ENCODE data around the gene SNRPA.
"Not testable (repeated sequence)": the region's sequence is repeated elsewhere in the genome, so short reads cannot be mapped to it uniquely, and the experiment has no call there.

Gene SNRPA

DNA sequence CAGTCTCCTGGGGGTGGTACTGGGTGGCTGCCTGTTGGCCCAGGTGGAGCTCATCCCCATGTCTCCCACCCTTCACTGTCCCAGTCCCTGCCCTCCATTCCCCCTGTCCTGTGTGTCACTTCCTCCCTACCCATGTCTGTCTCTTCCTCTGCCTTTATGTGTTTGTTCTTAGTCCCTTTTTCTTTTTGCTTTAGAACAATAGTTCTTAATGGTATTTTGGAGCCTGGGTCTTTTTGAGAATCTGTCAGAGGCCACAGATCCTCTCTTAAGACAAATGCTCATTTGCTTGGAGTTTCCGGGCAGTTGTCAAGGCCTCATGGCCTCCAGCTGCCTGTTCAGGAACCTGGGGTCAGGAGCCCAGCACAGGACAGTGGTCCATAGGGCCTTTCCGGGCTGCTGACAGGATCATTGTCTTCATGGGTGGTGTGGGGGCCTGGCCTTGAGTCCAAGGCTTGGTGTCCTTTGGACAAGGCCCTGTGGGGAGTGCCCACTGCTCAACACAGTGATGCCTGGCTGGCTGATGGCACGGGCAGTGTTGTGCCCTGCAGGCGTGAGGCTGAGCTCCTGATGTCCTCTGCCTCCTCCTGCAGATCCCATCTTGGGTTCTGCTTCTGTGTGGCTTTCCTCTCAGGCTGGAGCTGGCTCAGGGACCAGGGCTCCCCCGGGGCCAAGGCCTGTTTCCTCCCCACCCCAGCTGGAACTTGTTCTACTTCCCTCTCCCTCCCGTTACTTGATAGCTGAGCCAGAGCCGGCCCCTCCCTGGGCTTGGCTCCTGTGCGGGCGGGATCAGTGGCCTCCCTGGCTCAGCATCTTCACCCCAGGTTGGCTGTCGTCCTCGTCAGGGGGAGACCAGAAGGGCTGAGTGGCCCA lies 51.5 kb downstream of the SNRPA start:
- peak; percentile 7 for DNase-seq

DNA sequence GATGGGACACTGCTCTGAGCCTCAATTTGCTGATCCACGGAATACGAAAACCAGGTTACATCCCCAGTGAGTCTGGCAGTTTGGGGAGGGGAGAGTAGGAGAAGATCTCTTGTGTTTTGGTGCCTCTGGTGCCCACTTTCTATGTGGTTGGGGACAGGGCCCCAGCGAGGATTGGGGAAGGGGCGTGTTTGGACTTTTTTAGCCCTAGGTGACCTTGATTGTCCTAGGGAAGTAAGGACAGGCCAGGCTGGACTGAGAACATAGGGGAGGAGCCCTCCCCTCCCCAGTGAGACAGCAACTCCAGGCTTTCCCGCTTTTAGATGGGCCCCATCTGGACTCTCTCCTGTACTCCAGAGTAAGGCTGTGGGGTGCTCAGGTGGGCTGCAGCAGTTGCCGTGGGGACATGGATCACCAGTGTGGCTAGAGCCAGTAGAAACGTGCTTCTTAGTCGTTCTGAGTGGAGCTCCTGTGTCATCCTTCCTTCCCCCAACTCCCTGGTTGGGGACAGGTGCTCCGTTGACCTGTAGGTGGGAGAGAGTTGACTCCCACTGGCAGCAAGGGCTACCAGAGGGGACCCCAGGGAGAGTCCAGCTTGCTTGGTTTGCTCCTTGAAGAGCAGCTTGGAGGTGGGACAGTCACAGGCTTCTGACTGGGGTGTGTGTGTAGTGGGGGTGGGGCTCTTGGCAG lies 52.3 kb downstream of the SNRPA start:
- no peak for DNase-seq

DNA sequence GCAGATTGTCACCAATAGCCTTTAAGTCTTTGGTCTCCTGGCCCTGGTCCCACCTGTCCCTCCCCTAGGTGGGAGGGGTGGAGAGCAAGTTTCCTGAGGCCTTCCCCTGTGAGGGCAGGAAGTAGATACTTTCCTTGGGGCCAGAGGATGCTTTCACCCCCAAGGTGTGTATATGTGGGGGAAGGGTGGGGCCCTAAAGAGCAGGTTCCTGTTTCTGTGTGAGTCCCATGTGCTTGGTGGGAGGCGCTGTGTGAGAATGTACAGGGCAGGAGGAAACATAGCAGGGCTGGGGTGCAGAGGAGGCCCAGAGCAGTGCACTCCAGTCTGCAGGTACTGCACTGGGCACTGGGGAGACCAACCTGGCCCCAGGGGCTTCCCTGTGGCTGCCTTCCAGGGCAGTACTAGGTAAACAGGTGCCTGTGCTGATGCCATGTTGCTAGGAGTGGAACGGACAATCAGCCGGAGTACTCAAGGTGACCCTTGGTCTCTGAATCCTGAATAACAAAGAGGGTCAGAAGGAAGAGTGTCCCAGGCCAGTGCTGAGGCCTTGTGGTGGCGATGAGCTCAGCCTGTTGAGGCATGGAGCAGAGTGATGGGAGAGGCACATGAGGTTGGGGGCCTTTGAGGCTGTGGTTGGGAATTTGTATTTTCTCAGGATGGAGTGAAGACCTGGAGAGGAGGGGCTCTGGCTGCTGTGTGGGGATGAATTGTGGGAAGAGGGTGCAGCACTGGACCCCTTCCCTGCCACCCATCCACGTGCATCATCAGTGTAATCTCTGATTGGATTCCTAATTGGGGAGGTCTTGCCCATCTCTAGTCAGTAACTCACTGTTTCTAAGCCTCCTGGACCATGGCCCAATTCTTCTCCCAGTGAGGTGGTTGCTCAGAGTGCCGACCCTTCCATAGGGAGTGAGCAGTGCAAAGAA lies 53.1 kb downstream of the SNRPA start:
- no peak for DNase-seq

DNA sequence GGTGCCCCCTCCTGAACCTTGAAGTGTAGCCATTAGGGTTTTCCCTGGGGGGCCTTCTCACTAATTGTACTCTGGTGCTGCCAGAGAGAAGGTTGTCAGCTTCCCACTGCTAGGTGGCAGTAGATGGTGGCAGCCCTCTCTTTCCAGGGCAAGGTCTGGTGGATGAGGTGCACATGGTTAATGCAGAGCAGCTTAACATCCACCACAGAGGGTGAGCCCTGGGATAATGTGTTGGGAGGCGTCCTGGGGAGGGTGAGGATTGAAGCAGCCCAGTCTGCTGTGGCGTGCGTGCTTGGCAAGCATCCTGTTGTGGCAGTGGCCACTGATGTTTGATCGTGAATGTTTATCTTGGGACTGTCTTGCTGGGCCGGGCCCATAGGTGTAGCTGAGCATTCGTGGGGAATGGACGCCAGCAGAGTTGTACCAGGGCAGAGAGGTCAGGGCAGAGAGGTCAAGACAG lies 53.8 kb downstream of the SNRPA start:
- no peak for DNase-seq

DNA sequence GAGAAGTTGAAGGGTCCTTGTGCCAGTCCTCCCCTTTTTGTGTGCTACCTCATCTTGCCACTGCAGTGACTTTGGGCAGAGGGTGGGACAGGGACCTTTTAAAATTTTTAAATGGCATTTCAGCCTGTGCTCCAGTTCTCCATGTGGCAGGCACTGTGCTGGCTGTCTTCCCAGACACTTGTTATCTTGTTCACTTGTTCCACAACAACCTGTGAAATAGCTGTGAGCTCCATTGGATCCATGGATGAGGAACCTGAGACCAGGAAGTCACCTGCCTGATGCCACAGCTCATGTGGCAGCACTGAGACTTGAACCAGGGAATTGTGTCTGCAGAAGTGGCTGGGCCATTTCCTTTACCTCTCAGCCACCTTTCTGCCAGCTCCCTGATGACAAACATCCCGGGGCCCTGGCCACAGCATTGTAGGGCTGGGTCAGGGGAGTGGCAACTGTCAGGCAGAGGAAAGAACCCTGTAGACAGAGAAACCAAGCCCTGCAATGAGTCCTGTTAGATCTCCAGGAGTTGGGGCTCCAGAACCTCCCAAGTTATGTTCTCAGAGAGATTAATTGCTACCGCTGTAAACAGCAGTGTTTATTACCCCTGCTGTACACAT lies 54.4 kb downstream of the SNRPA start:
- DNase-seq = no peak

DNA sequence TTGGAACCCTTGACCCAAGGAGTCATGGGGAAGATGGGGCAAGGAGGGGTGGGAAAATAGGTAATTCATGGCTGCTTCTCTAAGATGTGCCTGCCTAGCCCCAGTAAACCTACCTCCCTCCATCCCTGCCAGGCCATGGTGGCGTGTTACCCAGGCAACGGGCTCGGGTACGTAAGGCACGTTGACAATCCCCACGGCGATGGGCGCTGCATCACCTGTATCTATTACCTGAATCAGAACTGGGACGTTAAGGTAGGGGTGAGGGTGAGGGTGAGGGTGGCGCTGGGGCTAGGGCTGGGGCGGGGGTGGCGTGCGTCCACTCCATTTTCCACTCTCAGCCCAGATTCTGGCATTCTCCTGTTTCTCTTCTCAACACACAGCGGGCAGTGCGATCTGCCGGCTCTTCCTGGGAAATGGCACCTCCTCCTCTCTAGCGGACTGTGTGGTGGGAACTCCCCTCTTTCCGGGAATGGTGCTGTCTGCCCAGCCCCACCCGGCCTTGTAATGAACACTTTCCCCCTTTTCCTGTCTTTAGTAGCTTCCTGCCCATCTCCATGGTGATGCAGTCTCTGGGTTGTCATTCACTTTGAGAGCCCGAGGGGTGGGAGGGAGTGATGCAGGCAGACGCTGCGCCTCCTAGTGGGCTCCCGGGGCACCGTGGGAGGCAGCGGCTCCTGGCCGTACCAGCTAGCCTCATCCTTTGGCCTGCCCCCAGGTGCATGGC lies 55.6 kb downstream of the SNRPA start:
- DNase-seq = no peak

DNA sequence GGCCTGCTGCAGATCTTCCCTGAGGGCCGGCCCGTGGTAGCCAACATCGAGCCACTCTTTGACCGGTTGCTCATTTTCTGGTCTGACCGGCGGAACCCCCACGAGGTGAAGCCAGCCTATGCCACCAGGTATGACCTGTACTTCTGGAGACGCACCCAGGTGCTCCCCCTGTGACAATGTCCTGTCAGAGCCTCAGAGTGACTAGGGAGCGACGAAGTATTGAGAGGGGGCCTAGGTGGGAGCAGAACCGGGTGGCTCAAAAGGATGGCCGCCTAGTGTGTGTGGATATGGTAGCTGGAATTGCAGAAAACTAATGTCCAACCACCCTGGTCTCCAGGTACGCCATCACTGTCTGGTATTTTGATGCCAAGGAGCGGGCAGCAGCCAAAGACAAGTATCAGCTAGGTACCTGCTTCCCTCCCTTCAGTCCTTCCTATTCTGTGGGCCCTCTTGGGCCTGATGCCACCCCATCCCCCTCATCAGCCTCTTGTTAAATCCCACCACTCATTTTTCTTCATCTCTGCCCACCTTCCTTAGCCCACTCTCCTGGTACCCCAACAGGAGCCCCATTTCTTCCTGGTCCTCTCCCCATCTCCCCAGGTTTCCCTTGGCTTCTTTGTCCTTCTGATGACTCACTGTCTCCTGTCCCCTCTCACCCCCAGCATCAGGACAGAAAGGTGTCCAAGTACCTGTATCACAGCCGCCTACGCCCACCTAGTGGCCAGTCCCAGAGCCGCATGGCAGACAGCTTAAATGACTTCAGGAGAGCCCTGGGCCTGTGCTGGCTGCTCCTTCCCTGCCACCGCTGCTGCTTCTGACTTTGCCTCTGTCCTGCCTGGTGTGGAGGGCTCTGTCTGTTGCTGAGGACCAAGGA lies 56.4 kb downstream of the SNRPA start:
- no peak for DNase-seq

DNA sequence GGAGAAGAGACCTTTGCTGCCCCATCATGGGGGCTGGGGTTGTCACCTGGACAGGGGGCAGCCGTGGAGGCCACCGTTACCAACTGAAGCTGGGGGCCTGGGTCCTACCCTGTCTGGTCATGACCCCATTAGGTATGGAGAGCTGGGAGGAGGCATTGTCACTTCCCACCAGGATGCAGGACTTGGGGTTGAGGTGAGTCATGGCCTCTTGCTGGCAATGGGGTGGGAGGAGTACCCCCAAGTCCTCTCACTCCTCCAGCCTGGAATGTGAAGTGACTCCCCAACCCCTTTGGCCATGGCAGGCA lies 57.0 kb downstream of the SNRPA start:
- DNase-seq = no peak

DNA sequence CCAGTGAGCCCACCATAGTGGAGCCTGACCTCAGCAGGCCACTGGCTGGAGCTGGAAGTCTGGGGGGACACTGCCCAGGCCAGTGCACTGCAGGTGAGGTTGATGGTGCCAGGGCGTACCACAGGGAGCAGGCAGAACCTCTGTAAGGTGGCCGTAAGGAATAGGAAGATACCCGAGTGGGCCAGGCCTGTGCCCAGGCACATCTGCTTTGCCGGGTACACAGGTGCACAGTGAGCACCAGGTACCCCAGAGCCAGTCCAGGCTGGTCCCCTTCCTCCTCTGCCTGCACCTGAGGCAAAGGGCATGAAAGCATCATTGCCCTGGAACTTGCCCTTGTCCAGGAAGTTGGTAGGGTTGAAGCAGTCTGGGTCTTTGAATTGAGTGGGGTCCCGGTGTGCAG lies 57.5 kb downstream of the SNRPA start:
- no peak for DNase-seq

DNA sequence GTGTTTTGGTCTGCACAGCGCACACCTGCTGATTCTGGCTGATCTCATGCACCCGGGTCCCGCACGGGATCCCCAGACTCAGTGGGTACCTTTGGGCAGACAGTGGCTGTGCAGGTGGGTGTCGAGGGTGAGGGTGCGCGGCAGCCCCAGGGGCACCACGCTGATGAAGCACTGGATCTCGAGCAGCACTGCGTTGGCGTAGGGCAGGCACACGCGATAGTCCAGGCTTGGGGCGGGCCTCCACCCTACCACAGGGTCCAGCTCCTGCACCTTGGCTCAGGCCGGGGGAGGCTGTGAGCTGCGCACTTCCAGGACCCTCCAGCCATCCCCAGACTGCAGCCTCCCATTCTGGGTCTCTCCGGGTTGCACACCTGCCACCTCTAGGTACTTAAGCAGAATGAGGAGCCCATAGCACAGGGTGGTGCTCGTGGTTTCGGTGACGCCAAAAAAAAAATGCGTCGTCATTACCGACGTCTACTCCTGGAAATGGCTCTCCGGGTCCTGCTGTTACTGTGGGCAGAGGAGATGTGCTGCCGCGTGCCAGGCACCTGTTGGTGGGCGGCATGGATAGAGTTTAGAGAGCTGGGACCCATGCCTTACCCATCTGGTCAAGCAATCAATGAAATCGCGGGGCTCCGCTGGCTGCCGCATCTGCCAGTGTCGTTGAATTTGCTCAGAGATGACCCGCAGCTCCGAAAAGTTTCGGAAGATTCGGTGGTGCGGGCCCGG lies 58.5 kb downstream of the SNRPA start:
- no peak for DNase-seq

DNA sequence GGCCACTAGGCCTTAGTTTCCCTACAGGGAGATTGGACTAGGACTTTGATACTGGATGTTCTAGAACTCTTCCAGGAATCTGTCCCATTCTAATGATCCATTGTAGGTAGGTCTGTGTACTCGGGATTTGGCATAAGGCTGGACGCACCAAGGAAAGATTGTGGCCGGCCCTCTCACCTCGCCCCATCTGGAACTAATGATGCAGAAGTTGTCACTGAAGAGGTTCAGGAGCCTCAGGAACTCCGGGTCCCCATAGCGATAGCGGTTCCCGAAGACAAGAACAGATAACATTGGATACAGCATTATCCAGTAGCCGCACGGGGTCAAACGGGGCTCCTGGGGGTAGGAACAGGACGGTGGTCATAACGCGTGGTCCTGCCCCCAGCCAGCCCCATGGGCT lies 59.2 kb downstream of the SNRPA start:
- DNase-seq = no peak

DNA sequence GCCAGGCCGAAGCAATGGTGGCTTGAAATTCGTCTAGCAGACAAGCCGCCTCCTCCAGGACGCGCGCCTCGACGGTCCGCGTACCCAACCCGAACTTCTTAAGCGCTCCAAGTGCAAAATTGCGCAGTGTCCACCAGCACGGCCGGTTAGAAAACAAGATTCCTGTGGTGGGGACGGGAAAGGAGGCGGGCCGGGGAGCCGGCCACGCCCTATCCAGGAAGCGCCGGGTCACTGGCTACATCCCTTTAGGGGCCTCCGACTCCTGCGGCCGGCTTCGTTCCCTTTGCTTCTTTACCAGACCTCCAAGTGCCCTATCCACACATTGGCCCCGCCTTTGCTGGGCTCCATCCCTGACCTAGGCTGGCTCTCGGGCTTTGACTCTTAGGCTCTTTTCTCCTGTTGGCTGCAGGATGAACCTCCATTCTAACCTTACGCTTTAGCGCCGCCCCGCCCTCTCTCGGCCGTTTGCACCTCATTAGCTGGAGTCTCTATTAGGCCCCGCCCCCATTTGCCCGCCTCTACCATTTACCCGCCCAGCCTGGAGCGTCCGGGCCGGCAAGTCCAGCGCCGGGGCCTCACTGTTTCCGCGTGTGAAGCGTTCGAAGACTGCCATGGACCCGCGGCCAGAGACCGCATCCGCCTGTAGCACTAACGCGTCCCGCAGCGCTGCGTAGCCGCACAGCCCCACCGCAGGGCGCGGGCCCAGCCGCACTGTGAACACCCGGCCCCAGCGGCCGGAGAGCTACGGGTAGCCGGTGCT lies 59.8 kb downstream of the SNRPA start:
- not testable (repeated sequence) for DNase-seq

DNA sequence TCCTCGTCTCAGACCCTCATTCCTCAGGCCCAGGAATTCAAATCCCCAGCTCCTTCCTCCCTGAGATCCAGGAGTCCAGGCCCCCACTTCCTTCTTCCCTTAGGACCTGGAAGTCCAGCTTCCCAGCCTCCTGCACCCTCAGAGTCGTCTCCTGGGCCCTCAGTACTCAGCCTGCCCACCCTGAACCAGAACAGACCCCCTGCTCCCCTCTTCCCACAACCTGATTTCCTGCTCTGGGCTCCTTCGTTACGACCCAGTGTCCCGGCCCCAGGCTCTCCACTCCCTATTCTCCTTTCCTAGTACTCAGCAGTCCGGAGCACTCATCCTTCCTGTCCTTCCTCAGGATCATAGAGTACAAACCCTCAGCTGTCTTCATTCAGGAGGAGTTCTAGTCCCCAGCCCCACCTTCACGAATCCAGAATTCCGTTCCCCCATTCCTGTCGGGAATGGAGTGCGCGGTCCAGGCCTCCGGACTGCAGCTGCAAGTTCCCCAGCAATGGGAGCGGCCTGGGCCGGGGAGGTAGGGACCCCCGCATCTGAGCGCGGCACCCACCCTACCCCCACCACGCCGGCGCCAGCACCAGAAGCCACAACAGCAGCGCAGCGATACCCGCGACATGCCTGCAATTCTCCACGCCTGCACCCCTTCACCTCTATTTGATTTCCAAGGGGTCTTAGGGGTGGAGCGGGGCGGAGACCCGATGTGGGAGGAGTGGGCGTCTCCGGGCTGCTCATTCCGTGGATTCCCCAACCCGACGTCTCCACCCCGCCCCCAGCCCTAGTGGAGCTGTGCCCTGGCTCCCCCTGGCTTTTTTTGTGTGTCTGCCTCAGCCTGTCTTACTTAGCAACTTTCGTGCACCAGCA lies 60.7 kb downstream of the SNRPA start:
- no peak for DNase-seq

DNA sequence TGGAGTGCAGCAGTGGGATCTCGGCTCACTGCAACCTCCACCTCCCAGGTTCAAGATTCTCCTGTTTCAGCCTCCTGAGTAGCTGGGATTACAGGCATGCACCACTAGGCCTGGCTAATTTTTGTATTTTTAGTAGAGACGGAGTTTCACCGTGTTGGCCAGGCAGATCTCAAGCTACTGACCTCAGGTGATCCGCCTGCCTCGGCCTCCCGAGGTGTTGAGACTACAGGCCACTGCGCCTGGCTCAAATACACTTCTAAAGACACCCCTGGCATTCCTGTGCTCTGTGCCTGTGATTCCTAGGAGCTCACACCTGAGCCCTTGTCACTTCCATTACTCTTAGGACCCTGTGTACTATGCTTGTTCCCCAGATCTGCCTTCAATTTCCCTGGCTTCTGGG lies 61.6 kb downstream of the SNRPA start:
- not testable (repeated sequence) for DNase-seq

DNA sequence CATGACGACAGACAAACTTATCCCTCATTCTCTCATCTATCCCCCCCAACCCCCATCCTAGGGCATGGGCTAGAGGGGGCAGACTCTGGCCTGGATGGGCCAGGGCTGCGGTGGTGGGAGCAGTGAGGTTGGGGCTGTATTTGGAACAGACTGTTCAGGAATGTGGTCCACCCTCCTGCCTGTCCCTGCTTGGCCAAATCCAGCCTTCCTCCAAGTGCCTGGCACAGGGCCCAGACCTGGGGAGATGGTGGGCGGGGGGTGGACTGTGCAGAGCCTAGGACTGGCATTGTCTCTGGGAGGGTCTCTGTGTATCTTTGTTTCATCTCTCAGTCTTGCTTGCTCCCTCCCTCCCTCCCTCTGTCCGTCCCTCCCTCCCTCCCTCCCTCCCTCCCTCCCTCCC lies 62.2 kb downstream of the SNRPA start:
- DNase-seq = no peak

All from NCI-H2171 (cell line).